Erythroblast (primary cell): ENCODE measurements around the gene GMPPB.

Experiments used
- GATA1 ChIP-seq: IDR thresholded peaks from 2 replicates; pipeline ENCODE4 v1.6.1; 2011; ENCODE audit warnings: low read depth, mild to moderate bottlenecking, control low read depth, low read length, moderate library complexity
- POLR2A ChIP-seq: IDR thresholded peaks from 2 replicates; pipeline ENCODE4 v1.6.1; 2011; ENCODE audit warnings: mild to moderate bottlenecking, low read length

DNA sequence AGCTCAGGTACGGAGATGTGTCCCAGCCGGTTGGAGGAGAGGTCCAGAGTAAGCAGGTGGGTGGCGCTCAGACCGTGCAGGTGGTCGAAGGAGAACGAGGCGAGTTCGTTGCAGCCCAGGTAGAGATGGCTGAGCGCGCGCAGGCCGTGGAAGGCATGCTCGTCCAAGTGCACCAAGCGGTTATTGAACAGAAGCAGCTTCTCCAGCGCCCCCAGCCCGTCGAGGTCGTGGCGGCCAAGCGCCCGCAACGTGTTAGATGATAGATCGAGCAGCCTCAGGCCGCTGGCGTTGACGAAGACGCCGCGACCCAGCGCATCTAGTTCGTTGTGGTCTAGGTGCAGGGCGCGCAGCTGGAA is 4.9 kb downstream of the GMPPB start:
- no peak for TF ChIP-seq POLR2A
- TF ChIP-seq GATA1: no peak
